Skeletal muscle tissue (tissue), 5 donors: ENCODE results near the gene GNL2. TPM values are rescaled to one million over a fixed set of nuclear protein-coding genes. Genes with fewer than 3 reads are reported as not detected.
"Not testable (repeated sequence)": the region's sequence is repeated elsewhere in the genome, so short reads cannot be mapped to it uniquely, and the experiment has no call there.

ENCODE experiments used
- H3K27ac ChIP-seq: one replicate; pipeline ENCODE4 v1.7.0; 2013; ENCODE audit warnings: mild to moderate bottlenecking, low read depth, low read length, inconsistent platforms
- H3K27me3 ChIP-seq, 3 donors: one replicate each; pipeline ENCODE4 v1.7.0; 2013; ENCODE audit warnings: low read length in 3 of 3; ENCODE audit not compliant: control insufficient read depth in 3 of 3, insufficient read depth in 3 of 3
- H3K36me3 ChIP-seq, 3 donors: one replicate each; pipeline ENCODE4 v1.7.0; 2013; ENCODE audit warnings: low read length in 3 of 3; ENCODE audit not compliant: control insufficient read depth in 3 of 3, insufficient read depth in 3 of 3
- H3K4me1 ChIP-seq, 3 donors: one replicate each; pipeline ENCODE4 v1.7.0; 2013; ENCODE audit warnings: low read length in 3 of 3, mild to moderate bottlenecking in 3 of 3; ENCODE audit not compliant: control insufficient read depth in 3 of 3, insufficient read depth in 3 of 3
- H3K4me3 ChIP-seq, 3 donors: one replicate each; pipeline ENCODE4 v1.7.0; 2013; ENCODE audit warnings: low read length in 3 of 3
- H3K9ac ChIP-seq, 3 donors: one replicate each; pipeline ENCODE4 v1.7.0; 2013; ENCODE audit warnings: low read length in 3 of 3, mild to moderate bottlenecking in 3 of 3, moderate library complexity in 2 of 3, low read depth in 1 of 3
- H3K9me3 ChIP-seq, 3 donors: one replicate each; pipeline ENCODE4 v1.7.0; 2013; ENCODE audit warnings: low read length in 3 of 3; ENCODE audit not compliant: control insufficient read depth in 3 of 3
- small RNA-seq: library from RNA; depleted of rRNA; stranded (forward); fragments of <200 nt; gene quantifications from one replicate; pipeline ENCODE3, GENCODE V24; 2014
- total RNA-seq: library from RNA; depleted of rRNA; stranded (reverse); fragments of >200 nt; gene quantifications from one replicate; pipeline ENCODE4 v1.2.3, GENCODE V29; 2014
- donor health status: Osteomylitis.

GNL2 gene
- total RNA-seq, 1 donor from 2014 or later: 39.7 TPM

DNA sequence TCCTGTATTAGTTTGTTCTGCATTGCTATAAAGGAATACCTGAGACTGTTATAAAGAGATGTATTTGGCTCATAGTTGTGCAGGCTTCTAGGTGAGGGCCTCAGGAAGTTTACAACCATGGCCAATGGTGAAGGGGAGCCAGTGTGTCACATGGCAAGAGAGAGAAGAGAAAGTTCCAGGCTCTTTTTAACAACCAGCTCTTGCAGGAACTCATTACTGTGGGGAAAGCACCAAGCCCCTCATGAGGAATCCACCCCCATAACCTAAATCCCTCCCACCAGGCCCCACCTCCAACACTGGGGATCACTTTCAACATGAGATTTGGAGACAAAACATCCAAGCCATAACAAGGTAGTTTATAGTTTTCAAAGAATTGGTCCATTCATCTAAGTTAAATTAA is 76.1 kb downstream of the GNL2 start:
- H3K9me3 ChIP-seq: no peaks in the 10 kb centered on the region
- H3K4me1 ChIP-seq: peaks cover 4 to 8% (median 6%) of the 10 kb centered on the region in 3 donors
- H3K27me3 ChIP-seq: peaks cover 0 to 3% (median 0%) of the 10 kb centered on the region in 3 donors
- no peaks in the 10 kb centered on the region for H3K36me3 ChIP-seq
- no peak overlapping the region for H3K9ac ChIP-seq
- H3K27ac ChIP-seq: no peak overlapping the region
- no peak overlapping the region for H3K4me3 ChIP-seq

DNA sequence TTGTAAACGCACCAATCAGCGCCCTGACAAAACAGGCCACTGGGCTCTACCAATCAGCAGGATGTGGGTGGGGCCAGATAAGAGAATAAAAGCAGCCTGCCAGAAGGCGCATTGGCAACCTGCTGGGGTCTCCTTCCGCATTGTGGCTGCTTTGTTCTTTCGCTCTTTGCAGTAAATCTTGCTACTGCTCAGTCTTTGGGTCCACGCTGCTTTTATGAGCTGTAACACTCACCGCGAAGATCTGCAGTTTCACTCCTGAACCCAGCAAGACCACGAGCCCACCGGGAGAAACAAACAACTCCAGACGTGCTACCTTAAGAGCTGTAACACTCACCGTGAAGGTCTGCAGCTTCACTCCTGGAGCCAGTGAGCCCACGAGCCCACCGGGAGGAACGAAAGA is 76.8 kb downstream of the GNL2 start:
- H3K9me3 ChIP-seq, H3K27ac ChIP-seq, H3K4me1 ChIP-seq, H3K9ac ChIP-seq, H3K27me3 ChIP-seq, H3K36me3 ChIP-seq: not testable (repeated sequence)
- peak overlapping the region in 1 of 3 donors; percentile 29 for H3K4me3 ChIP-seq

DNA sequence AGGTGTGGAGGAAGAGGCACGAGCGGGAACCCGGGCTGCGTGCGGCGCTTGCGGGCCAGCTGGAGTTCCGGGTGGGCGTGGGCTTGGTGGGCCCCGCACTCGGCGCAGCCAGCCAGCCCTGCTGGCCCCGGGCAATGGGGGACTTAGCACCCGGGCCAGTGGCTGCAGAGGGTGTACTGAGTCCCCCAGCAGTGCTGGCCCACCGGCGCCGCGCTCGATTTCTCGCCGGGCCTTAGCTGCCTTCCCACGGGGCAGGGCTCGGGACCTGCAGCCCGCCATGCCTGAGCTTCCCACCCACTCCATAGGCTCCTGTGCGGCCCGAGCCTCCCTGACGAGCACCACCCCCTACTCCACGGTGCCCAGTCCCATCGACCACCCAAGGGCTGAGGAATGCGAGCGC is 77.5 kb downstream of the GNL2 start:
- H3K27ac ChIP-seq, H3K9me3 ChIP-seq, H3K27me3 ChIP-seq, H3K9ac ChIP-seq, H3K36me3 ChIP-seq, H3K4me3 ChIP-seq: not testable (repeated sequence)
- H3K4me1 ChIP-seq: peaks cover 11 to 15% (median 13%) of the 10 kb centered on the region in 3 donors

DNA sequence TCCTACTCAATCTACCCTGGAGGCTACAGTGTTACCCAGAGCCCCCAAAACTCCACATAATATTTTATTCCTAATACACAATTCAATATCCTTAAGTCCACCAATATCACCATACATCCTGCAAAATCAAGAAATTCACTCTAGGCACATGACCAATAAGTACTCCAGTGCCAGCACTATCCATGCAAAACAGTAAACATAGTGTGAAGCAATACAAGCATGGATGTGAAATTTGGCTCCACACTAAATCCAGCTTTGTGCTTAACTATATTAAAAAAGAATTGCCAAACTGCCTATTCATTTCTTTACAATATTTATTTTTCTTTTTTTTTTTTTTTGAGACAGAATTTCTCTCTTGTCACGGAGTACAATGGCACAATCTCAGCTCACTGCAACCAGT is 78.2 kb downstream of the GNL2 start:
- H3K27ac ChIP-seq: no peak overlapping the region
- H3K4me1 ChIP-seq: peaks cover 13 to 17% (median 15%) of the 10 kb centered on the region in 3 donors

More for the DNA sequence above, 78.2 kb downstream of the GNL2 start:
- Histone ChIP-seq H3K27me3 (peaks cover 0 to 3% (median 0%) of the 10 kb centered on the region in 3 donors), H3K9me3 (no peaks in the 10 kb centered on the region), H3K4me3 (no peak overlapping the region), H3K36me3 (peaks cover 2 to 5% (median 4%) of the 10 kb centered on the region in 3 donors), H3K9ac (no peak overlapping the region)

Small RNAs within 50 kb of the gene (small RNA-seq; reads per million reads assigned to genes)
- gene AL034379.1: not detected

Other genes with a start within 250 kb of the GNL2 start
- 1.0 TPM for gene ZC3H12A, start 121.4 kb downstream of the GNL2 start, total RNA-seq
- gene MEAF6, start 81.2 kb downstream of the GNL2 start, total RNA-seq: 36.5 TPM
- gene SNIP1, start 41.6 kb downstream of the GNL2 start, total RNA-seq: 12.5 TPM
- gene DNALI1, start 39.0 kb downstream of the GNL2 start, total RNA-seq: 1.0 TPM
- gene RSPO1, start 39.0 kb upstream of the GNL2 start, total RNA-seq: not detected
- gene CDCA8, start 96.6 kb upstream of the GNL2 start, total RNA-seq: 0.52 TPM
- gene EPHA10, start 169.2 kb upstream of the GNL2 start, total RNA-seq: not detected
- 2.1 TPM for gene MANEAL, start 197.9 kb upstream of the GNL2 start, total RNA-seq
- gene C1orf122, start 211.9 kb upstream of the GNL2 start, total RNA-seq: 9.4 TPM
- 7.3 TPM for gene YRDC, start 212.3 kb upstream of the GNL2 start, total RNA-seq